Spleen (tissue), 11 donors: ENCODE data around the gene XIAP. TPM values are rescaled to one million over a fixed set of nuclear protein-coding genes. Genes with fewer than 3 reads are reported as not detected.

Source experiments
- DNase-seq: peaks from one replicate; pipeline ENCODE4 v3.0.0-alpha.2; 2020
- H3K27ac ChIP-seq, 8 donors: fragments of 200-600 bp; sonication (generic) in 7 of 8; 1 replicate in 4 of 8; 2 replicates in 4 of 8; pipeline versions ENCODE4 v1.5.0 to v1.8.0; 2016 to 2021; ENCODE audit warnings: inconsistent platforms in 4 of 8, mild to moderate bottlenecking in 4 of 8, moderate library complexity in 1 of 8
- H3K27me3 ChIP-seq, 7 donors: fragments of 200-600 bp; sonication (generic) in 6 of 7; replicated peaks in 1 of 7; 1 replicate in 4 of 7; 2 replicates in 3 of 7; pipeline versions ENCODE4 v1.5.0 to v1.8.0; 2016 to 2021; ENCODE audit warnings: inconsistent platforms in 3 of 7, mild to moderate bottlenecking in 1 of 7
- H3K36me3 ChIP-seq, 6 donors: fragments of 200-600 bp; sonication (generic) in 5 of 6; 1 replicate in 4 of 6; 2 replicates in 2 of 6; pipeline versions ENCODE4 v1.5.0 to v1.8.0; 2016 to 2021; ENCODE audit warnings: inconsistent platforms in 2 of 6
- H3K4me1 ChIP-seq, 6 donors: fragments of 200-600 bp; sonication (generic) in 5 of 6; 1 replicate in 3 of 6; 2 replicates in 3 of 6; pipeline versions ENCODE4 v1.5.0 to v1.8.0; 2016 to 2021; ENCODE audit warnings: inconsistent platforms in 3 of 6
- H3K4me3 ChIP-seq, 8 donors: fragments of 200-600 bp; sonication (generic) in 7 of 8; 1 replicate in 4 of 8; 2 replicates in 4 of 8; pipeline versions ENCODE4 v1.5.0 to v1.8.0; 2016 to 2021; ENCODE audit warnings: inconsistent platforms in 4 of 8, mild to moderate bottlenecking in 4 of 8, moderate library complexity in 2 of 8
- H3K9me3 ChIP-seq, 8 donors: fragments of 200-600 bp; sonication (generic) in 7 of 8; 1 replicate in 4 of 8; 2 replicates in 4 of 8; pipeline versions ENCODE4 v1.5.0 to v1.8.0; 2016 to 2021; ENCODE audit warnings: inconsistent platforms in 4 of 8
- CTCF ChIP-seq, 11 experiments: fragments of 200-600 bp in 7 of 11; fragments of 450-650 bp in 4 of 11; sonication (generic) in 4 of 11; IDR thresholded peaks in 8 of 11; conservative IDR thresholded peaks in 3 of 11; 1 replicate in 7 of 11; 2 replicates in 4 of 11; pipeline versions ENCODE4 v1.4.0 to v1.8.0; 2016 to 2021; ENCODE audit warnings: antibody characterized with exemption in 11 of 11, inconsistent platforms in 4 of 11, mild to moderate bottlenecking in 1 of 11
- POLR2A ChIP-seq, 3 donors: fragments of 450-650 bp; IDR thresholded peaks; one replicate each; pipeline ENCODE4 v1.5.1; 2017; ENCODE audit warnings: antibody characterized with exemption in 3 of 3, mild to moderate bottlenecking in 1 of 3
- POLR2AphosphoS5 ChIP-seq, 3 donors: sonication (generic); formaldehyde crosslinking; IDR thresholded peaks; one replicate each; pipeline ENCODE4 v1.5.1; 2017; ENCODE audit warnings: antibody characterized with exemption in 3 of 3
- WGBS, 5 donors: extraction: QIAGEN DNeasy Blood & Tissue Kit in 3 of 5; methylation state at CpG; one replicate each; pipeline versions ENCODE4 v1.1.5 to v1.1.7; 2013 to 2018; 5-methylcytosine and 5-hydroxymethylcytosine counted together
- intact Hi-C: fragments of 100-400 bp; cut with DNase I; formaldehyde crosslinking; loops from one replicate; pipeline ENCODE4 v1.15.0; 2023; ENCODE audit warnings: low total_unique reads
- polyA plus RNA-seq, 3 donors: library from polyadenylated mRNA; stranded (reverse); fragments of 200-250 nt; gene quantifications; one replicate each; pipeline ENCODE4 v1.2.1, GENCODE V29; 2013
- total RNA-seq, 7 donors: library from RNA; depleted of rRNA in 3 of 7; stranded (reverse); fragments of >200 nt in 3 of 7; fragmentation: NEBNext Ultra II Directional in 4 of 7; extraction: Animal tissue kit (Norgen Biotek cat#: 25700) in 4 of 7; gene quantifications; one replicate each; pipeline versions ENCODE4 v1.1.0 to v1.2.1, GENCODE V29; 2016 to 2021
- donor health status: healthy with polysubstance abuse.
- donor health status: DM: no; HTN: no; CAD: no; lungs with moderate emphysema.
- donor health status: DM: no; HTN: no; CAD: no.
- donor health status: Bipolar disorder and iron deficiency.
- donor health status: healthy.
- donor health status: DM: no; HTN: no; CAD: no.
- donor health status: DM: yes; HTN: yes; CAD: no.

XIAP gene
- total and polyA plus RNA-seq, 10 donors, result 4.7 to 67.0 (median 44.0) TPM

GRCh38 chrX:123918106-123918721 is 58.4 kb downstream of the XIAP start:
- no peak overlapping the region for H3K4me3 ChIP-seq
- H3K36me3 ChIP-seq, result no peaks in the 10 kb centered on the region
- H3K4me1 ChIP-seq, result no peaks in the 10 kb centered on the region
- DNase-seq, result no peak
- H3K27ac ChIP-seq, result no peak overlapping the region
- WGBS, 5 donors, result 68 to 92% (median 84%) methylated on average over 4 of the region's 4 CpGs
- intact Hi-C loops, result no loop called here
- TF ChIP-seq POLR2AphosphoS5 (IDR thresholded peaks at IDR 0.05), result no peak
- TF ChIP-seq POLR2A (IDR thresholded peaks at IDR 0.05), result no peak
- no peak for TF ChIP-seq CTCF (IDR thresholded peaks at IDR 0.05 in 8 of 11, conservative IDR thresholded peaks at IDR 0.05 in 3 of 11)
- no peaks in the 10 kb centered on the region for H3K9me3 ChIP-seq
- no peaks in the 10 kb centered on the region for H3K27me3 ChIP-seq

GRCh38 chrX:123920105-123920785 is 60.4 kb downstream of the XIAP start:
- 0 to 89% (median 78%) methylated on average over 1 of the region's 1 CpG for WGBS, 5 donors
- no peaks in the 10 kb centered on the region for H3K36me3 ChIP-seq
- H3K27me3 ChIP-seq, result no peaks in the 10 kb centered on the region
- H3K9me3 ChIP-seq, result no peaks in the 10 kb centered on the region
- DNase-seq, result no peak
- no peak for TF ChIP-seq CTCF (IDR thresholded peaks at IDR 0.05 in 8 of 11, conservative IDR thresholded peaks at IDR 0.05 in 3 of 11)
- TF ChIP-seq POLR2AphosphoS5 (IDR thresholded peaks at IDR 0.05), result no peak
- TF ChIP-seq POLR2A (IDR thresholded peaks at IDR 0.05), result no peak
- no peaks in the 10 kb centered on the region for H3K4me1 ChIP-seq
- intact Hi-C loops, result no loop called here
- no peak overlapping the region for H3K27ac ChIP-seq
- H3K4me3 ChIP-seq, result no peak overlapping the region

GRCh38 chrX:123923211-123923610 is 63.4 kb downstream of the XIAP start:
- Histone ChIP-seq H3K9me3 (no peaks in the 10 kb centered on the region), H3K27ac (no peak overlapping the region), H3K4me1 (no peaks in the 10 kb centered on the region), H3K4me3 (no peak overlapping the region), H3K36me3 (no peaks in the 10 kb centered on the region), H3K27me3 (no peaks in the 10 kb centered on the region)
- 52 to 98% (median 92%) methylated on average over 2 of the region's 2 CpGs for WGBS, 5 donors
- TF ChIP-seq POLR2A (IDR thresholded peaks at IDR 0.05) (no peak), CTCF (IDR thresholded peaks at IDR 0.05 in 8 of 11, conservative IDR thresholded peaks at IDR 0.05 in 3 of 11) (no peak), POLR2AphosphoS5 (IDR thresholded peaks at IDR 0.05) (no peak)
- no peak for DNase-seq
- intact Hi-C loops, result no loop called here

- TF ChIP-seq CTCF (IDR thresholded peaks at IDR 0.05 in 8 of 11, conservative IDR thresholded peaks at IDR 0.05 in 3 of 11), result no peak
- TF ChIP-seq POLR2AphosphoS5 (IDR thresholded peaks at IDR 0.05), result no peak
- no peak for TF ChIP-seq POLR2A (IDR thresholded peaks at IDR 0.05)
- WGBS, 5 donors, result 22 to 78% (median 52%) methylated on average over 1 of the region's 1 CpG
These were observed 64.3 kb downstream of the XIAP start for GRCh38 chrX:123924186-123924585.

More at GRCh38 chrX:123924186-123924585, 64.3 kb downstream of the XIAP start:
- Histone ChIP-seq H3K4me3 (no peak overlapping the region), H3K36me3 (no peaks in the 10 kb centered on the region), H3K27ac (no peak overlapping the region), H3K27me3 (no peaks in the 10 kb centered on the region), H3K9me3 (no peaks in the 10 kb centered on the region), H3K4me1 (no peaks in the 10 kb centered on the region)
- DNase-seq, result no peak
- intact Hi-C loops, result no loop called here
